A549 treated with GW870086 at 1 μM for 4 hours (cell line): ENCODE results near the gene GLRA3. TPM values are rescaled to one million over a fixed set of nuclear protein-coding genes. Genes with fewer than 3 reads are reported as not detected.

Experiments
- total RNA-seq: library from RNA; stranded (reverse); fragments of 200-300 nt; extraction: Qiagen RNA extraction; gene quantifications from 5 replicates; pipeline ENCODE4 v1.2.3, GENCODE V29; 2022; ENCODE audit warnings: low read depth

The GLRA3 gene
- not detected in 5 replicates for total RNA-seq

GRCh38 chr4:174828845-174829701 is at the start of gene GLRA3:
TSS of gene GLRA3 (minus strand) at chr4:174829247. CDS start at chr4:174828811, 436 bp downstream.

Other genes starting within 250 kb of the GLRA3 start
- not detected in 5 replicates for gene ADAM29, start 89.1 kb upstream of the GLRA3 start, total RNA-seq